D721Med (cell line): Measurements from ENCODE around the gene OPCML.

Source experiments
- DNase-seq: peaks from one replicate; pipeline ENCODE4 v3.0.0; 2011; ENCODE audit warnings: low spot score; ENCODE audit not compliant: insufficient read length
- FAIRE-seq: peaks from 2 replicates; lab custom pipeline; 2011; peaks lifted over from hg19 to GRCh38; lab: Jason Lieb, UNC
- TF ChIP-seq, protein P1 (sequence below): IDR thresholded peaks from 2 replicates; pipeline ENCODE4 v1.5.1; 2012; ENCODE audit warnings: mild to moderate bottlenecking, control low read depth; ENCODE audit not compliant: insufficient read depth; ENCODE audit errors: missing control alignments

The OPCML gene

DNA sequence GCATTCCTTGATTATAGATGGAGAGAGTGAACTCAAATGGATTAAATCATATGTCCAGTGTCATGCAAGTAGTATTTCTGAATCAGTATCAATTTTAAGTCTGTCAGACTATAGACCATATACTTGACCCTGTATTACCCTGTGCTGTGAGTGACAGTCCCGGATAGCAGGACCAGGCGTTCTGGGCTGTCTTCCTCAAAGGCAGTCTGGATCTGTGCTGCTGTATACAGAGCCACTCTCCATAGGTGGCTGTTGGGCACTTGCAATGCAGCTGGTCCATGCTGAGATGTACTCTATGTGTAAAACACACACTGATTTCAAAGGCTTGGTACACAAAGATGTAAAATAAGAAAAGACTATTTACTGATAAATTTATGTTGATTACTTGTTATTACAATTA is 294.3 kb downstream of the OPCML start:
- TF ChIP-seq, protein P1, sequence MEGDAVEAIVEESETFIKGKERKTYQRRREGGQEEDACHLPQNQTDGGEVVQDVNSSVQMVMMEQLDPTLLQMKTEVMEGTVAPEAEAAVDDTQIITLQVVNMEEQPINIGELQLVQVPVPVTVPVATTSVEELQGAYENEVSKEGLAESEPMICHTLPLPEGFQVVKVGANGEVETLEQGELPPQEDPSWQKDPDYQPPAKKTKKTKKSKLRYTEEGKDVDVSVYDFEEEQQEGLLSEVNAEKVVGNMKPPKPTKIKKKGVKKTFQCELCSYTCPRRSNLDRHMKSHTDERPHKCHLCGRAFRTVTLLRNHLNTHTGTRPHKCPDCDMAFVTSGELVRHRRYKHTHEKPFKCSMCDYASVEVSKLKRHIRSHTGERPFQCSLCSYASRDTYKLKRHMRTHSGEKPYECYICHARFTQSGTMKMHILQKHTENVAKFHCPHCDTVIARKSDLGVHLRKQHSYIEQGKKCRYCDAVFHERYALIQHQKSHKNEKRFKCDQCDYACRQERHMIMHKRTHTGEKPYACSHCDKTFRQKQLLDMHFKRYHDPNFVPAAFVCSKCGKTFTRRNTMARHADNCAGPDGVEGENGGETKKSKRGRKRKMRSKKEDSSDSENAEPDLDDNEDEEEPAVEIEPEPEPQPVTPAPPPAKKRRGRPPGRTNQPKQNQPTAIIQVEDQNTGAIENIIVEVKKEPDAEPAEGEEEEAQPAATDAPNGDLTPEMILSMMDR: no peak
- DNase-seq (no peak), FAIRE-seq (no peak)

- DNase-seq (no peak), FAIRE-seq (no peak)
- TF ChIP-seq, protein P1: no peak
Measured at GRCh38 chr11:133235381-133235780, 296.9 kb downstream of the OPCML start.

DNA sequence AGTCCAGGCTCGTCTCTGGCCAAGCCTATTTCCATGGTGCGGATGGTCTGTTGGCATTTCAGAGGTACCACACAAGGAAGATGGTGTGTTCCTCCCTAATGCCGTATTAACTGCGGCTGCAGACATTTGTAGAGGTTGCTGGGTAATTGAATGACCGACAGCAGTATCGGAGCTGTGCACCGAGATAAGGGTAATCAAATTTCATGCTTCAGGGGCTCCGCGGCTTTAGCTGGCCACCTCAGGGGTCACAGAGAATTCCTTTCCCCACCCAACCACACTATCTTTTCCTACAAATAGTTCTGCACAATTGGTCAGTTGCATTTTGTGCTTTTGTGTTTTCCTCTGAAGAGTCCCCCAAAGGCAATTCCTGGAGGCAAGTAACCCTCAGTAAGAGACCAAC is 297.4 kb downstream of the OPCML start:
- FAIRE-seq (no peak), DNase-seq (no peak)
- TF ChIP-seq, protein P1: no peak

DNA sequence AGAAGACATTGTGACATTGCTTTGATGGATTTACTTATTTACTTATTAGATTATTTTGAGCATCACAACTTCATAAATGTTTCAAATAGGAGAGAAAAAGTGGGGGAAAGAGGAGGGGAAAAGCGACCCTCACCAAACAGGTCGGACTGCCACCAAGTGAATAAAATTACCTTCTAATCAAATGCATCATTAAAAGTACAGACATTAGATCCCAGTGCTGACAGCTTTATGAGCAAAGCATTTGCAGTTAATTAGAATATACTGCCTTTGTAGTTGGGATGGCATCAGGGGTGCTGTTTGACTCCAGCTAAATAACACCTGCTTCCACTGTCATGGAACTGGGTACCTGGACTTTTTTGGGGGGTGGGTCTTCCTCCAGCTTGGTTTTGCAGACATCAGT is 299.6 kb downstream of the OPCML start:
- no peak for FAIRE-seq
- TF ChIP-seq, protein P1: no peak
- DNase-seq: no peak

DNA sequence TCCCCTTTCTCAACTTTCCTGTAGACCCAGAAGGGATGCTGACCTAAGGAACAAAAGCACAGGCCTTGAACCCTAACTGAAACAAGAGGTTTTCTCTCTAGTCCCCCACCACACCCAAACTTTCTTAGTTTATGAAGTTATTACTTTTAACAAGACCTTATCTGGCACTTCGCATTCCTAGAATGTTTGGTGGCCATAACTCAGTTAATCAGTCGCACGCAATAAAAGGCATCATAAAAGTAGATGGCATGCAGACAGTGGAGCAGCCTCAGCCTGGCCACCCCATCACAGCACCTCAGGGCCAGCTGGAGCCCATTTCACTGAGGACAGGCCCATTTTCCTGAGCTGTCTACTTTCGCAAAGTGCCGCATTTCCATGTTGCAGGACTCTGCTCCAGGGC is 301.9 kb downstream of the OPCML start:
- TF ChIP-seq, protein P1: no peak
- DNase-seq (no peak), FAIRE-seq (no peak)

DNA sequence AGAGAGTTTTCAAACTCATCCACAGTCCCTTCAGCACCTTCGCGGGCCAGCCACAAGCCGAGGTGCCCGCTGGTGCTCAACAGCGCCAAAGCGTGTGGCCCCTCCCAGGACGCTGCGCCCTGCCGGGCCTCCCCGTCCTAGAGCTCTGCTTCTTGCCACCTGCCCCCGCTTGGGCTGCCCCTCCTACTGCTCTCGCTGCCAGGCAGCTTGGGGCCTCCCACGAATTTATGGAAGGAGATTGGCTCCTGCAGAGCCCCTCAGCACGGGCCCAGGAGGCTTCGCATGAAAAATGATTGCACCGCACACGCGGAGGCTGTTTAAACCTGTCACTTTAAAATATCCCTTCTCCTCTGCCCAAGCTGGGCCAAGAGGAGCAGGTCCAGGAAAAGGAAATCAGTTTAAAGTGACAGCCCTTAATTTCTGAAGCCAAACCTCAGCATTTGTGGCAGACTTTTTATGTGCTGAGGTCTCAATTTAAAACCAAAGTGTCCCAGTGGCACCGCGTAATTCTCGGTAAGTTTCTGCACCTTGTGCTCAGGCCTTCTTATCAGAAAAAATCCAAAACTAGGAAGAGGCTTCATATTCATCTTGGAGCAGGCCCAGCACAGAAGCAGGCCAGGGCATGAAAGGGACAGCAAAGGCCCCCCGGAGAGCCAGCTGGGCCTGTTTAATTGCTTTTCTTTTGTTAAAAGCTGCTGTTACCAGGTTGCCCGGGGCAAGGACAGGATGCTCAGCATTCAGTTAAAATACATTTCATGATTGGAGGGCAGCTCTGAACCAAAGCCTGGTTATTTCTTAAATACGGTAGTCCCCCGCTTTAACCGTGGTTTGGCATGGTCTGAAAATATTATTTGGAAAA is 303.6 kb downstream of the OPCML start:
- DNase-seq (no peak), FAIRE-seq (no peak)
- TF ChIP-seq, protein P1: no peak

- no peak for FAIRE-seq
- no peak for DNase-seq
- TF ChIP-seq, protein P1: no peak
Measured at GRCh38 chr11:133227632-133228111, 304.6 kb downstream of the OPCML start.
